Thyroid gland (tissue), 4 donors: Measurements from ENCODE around the gene REXO1. TPM values are rescaled to one million over a fixed set of nuclear protein-coding genes. Genes with fewer than 3 reads are reported as not detected.
"Not testable (repeated sequence)": the region's sequence is repeated elsewhere in the genome, so short reads cannot be mapped to it uniquely, and the experiment has no call there.

Experiments
- DNase-seq, 2 donors: peaks; one replicate each; pipeline ENCODE4 v3.0.0-alpha.2; 2019
- H3K27ac ChIP-seq, 3 donors: fragments of 200-600 bp; sonication (generic); 1 replicate in 2 of 3; 2 replicates in 1 of 3; pipeline ENCODE4 v1.5.1; 2016 to 2019; ENCODE audit warnings: mild to moderate bottlenecking in 1 of 3, moderate library complexity in 1 of 3
- H3K27me3 ChIP-seq: fragments of 200-600 bp; sonication (generic); one replicate; pipeline ENCODE4 v1.5.1; 2019
- H3K36me3 ChIP-seq, 2 donors: fragments of 200-600 bp; sonication (generic); one replicate each; pipeline ENCODE4 v1.5.1; 2016 to 2019
- H3K4me1 ChIP-seq, 2 donors: fragments of 200-600 bp; sonication (generic); one replicate each; pipeline ENCODE4 v1.5.1; 2017 to 2019
- H3K4me3 ChIP-seq, 3 donors: fragments of 200-600 bp; sonication (generic); replicated peaks in 1 of 3; 1 replicate in 2 of 3; 2 replicates in 1 of 3; pipeline ENCODE4 v1.5.1; 2016; ENCODE audit warnings: mild to moderate bottlenecking in 1 of 3
- H3K9me3 ChIP-seq: fragments of 200-600 bp; sonication (generic); one replicate; pipeline ENCODE4 v1.5.1; 2017
- POLR2A ChIP-seq, 2 donors: fragments of 450-650 bp; IDR thresholded peaks; one replicate each; pipeline ENCODE4 v1.6.1; 2017; ENCODE audit warnings: antibody characterized with exemption in 2 of 2, mild to moderate bottlenecking in 2 of 2, moderate library complexity in 1 of 2
- WGBS, 2 donors: methylation state at CpG; one replicate each; pipeline ENCODE4 v1.1.5; 2017; 5-methylcytosine and 5-hydroxymethylcytosine counted together
- intact Hi-C: fragments of 100-400 bp; cut with DNase I; formaldehyde crosslinking; loops from one replicate; pipeline ENCODE4 v1.15.1; 2023
- total RNA-seq, 4 donors: library from RNA; depleted of rRNA; stranded (reverse); fragments of >200 nt; gene quantifications; one replicate each; pipeline ENCODE4 v1.2.3, GENCODE V29; 2016
- TF ChIP-seq, protein P1 (sequence below), 6 experiments: fragments of 200-600 bp in 3 of 6; fragments of 450-650 bp in 3 of 6; sonication (generic) in 3 of 6; IDR thresholded peaks; one replicate each; pipeline ENCODE4 v1.5.1; 2016 to 2019; ENCODE audit warnings: antibody characterized with exemption in 6 of 6, mild to moderate bottlenecking in 2 of 6, inconsistent platforms in 1 of 6, moderate library complexity in 1 of 6

Gene REXO1
- total RNA-seq, 4 donors from 2014 or later, result 14.0 to 21.8 (median 17.2) TPM

DNA sequence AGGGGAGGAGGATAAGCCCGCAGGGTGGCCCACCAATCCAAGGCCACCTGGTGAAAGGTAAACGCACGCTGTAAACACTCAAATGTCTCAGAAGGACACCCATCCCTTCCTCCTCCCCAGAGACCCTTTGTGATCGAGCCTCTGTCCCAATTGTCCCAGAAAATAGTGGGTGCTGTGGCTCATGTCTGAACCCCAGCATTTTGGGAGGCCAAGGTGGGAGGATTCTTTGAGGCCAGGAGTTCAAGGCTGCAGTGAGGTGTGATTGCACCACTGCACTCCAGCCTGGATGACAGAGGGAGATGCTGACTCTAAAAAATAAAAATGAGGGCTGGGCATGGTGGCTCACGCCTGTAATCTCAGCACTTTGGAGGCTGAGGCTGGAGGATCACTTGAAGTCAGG, 40.1 kb upstream of the REXO1 start:
- WGBS, 2 donors, result 77 to 94% methylated on average over 2 to 4 of the region's 5 CpGs
- no peaks in the 10 kb centered on the region for H3K36me3 ChIP-seq
- peaks cover 10 to 12% of the 10 kb centered on the region in 2 donors for H3K4me1 ChIP-seq
- DNase-seq, result no peak
- no peak overlapping the region for H3K27ac ChIP-seq
- H3K9me3 ChIP-seq, result no peaks in the 10 kb centered on the region
- intact Hi-C loops, result no loop called here
- no peak overlapping the region for H3K4me3 ChIP-seq
- H3K27me3 ChIP-seq, result no peaks in the 10 kb centered on the region
- no peak for TF ChIP-seq POLR2A (IDR thresholded peaks at IDR 0.05)
- TF ChIP-seq, protein P1, sequence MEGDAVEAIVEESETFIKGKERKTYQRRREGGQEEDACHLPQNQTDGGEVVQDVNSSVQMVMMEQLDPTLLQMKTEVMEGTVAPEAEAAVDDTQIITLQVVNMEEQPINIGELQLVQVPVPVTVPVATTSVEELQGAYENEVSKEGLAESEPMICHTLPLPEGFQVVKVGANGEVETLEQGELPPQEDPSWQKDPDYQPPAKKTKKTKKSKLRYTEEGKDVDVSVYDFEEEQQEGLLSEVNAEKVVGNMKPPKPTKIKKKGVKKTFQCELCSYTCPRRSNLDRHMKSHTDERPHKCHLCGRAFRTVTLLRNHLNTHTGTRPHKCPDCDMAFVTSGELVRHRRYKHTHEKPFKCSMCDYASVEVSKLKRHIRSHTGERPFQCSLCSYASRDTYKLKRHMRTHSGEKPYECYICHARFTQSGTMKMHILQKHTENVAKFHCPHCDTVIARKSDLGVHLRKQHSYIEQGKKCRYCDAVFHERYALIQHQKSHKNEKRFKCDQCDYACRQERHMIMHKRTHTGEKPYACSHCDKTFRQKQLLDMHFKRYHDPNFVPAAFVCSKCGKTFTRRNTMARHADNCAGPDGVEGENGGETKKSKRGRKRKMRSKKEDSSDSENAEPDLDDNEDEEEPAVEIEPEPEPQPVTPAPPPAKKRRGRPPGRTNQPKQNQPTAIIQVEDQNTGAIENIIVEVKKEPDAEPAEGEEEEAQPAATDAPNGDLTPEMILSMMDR (IDR thresholded peaks at IDR 0.05), result no peak

DNA sequence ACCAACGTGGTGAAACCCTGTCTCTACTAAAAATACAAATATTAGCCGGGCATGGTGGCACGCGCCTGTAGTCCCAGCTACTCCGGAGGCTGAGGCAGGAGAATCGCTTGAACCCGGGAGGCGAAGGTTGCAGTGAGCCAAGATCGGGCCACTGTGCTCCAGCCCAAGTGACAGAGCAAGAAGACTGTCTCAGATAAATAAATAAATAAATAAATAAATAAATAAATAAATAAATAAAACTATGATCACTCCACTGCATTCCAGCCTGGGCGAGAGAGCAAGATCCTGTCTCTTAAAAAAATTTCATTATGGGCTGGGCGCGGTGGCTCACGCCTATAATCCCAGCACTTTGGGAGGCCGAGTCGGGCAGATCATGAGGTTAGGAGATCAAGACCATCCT, 38.1 kb upstream of the REXO1 start:
- WGBS, 2 donors, result 94 to 95% methylated on average over 15 of the region's 15 CpGs
- H3K36me3 ChIP-seq, intact Hi-C loops, H3K27ac ChIP-seq, H3K4me3 ChIP-seq, H3K9me3 ChIP-seq, H3K27me3 ChIP-seq, DNase-seq: not testable (repeated sequence)
- peaks cover 10 to 20% of the 10 kb centered on the region in 2 donors for H3K4me1 ChIP-seq

DNA sequence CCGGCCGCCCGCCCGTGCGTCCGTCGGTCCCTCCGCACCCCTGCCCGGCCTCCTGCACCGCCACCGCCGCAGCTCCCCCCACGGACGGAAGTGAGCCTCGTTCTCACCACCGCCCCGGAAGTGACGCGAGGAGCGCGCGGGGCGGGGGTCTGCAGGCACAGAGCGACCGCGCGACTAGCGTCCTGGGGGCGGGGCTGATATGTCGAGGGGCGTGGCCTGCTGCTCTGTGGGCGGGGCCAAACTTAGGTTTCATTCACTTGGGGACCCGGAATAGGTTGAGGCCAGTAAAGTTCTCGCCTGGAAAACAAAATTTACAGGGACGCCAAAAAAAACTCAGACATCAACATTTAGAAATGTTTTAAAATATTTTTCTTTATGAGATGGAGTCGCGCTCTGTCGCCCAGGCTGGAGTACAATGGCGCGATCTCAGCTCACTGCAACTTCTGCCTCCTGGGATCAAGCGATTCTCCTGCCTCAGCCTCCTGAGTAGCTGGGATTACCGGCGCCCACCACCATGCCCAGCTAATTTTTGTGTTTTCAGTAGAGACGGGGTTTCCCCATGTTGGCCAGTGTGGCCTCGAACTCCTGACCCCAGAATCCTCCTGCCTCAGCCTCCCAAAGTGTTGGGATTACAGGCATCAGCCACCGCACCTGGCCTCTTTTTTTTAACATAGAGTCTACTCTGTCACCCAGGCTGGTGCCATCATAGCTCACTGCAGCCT, 37.3 kb upstream of the REXO1 start, which contains the start of gene ABHD17A:
Gene ABHD17A (minus strand): TSS at position 99 of the 722 bp plus-strand sequence. CDS start 3,930 bp downstream, outside the sequence.
- H3K36me3 ChIP-seq, intact Hi-C loops, H3K9me3 ChIP-seq, H3K27me3 ChIP-seq: not testable (repeated sequence)
- Histone ChIP-seq H3K4me1 (peaks cover 10 to 20% of the 10 kb centered on the region in 2 donors), H3K4me3 (peak within 1 kb of the TSS; percentile 68 to 81 (median 71)), H3K27ac (peak within 1 kb of the TSS; percentile 44 to 82 (median 66))
- 25 to 51% methylated on average over 18 to 36 of the region's 46 CpGs for WGBS, 2 donors
- peak in 1 of 2 donors; percentile 82 for TF ChIP-seq POLR2A (IDR thresholded peaks at IDR 0.05)
- peak; percentile 92 to 93 for DNase-seq

DNA sequence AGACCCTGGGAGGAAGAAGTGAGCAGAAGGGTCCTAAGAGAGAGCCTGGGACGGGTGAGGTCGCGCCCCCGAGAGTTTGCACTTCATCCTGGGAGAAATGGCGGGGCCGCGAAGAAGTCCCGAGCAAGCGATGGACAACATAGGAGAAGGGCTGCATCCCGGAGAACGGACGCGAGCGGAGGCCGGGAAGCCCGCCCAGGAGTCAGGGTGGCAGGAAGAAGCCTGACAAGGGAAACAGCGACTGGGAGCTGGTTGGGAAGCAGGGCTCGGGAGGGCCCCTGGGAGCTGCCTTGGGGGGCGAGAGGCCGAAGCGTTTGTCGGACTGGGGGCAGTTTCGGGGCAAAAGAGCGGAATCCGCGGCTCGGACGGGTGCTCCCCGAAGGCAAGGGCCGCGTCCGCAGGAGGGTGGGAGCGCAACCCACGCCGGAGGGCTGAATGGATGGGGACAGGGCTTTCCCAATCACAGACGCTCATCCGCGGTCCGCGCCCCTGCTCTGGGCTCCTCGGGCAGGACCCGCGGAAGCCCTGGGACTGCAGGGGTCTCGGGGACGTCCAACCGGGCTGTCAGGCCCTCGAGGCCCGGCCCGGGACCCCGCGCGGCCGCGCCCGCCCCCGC, 36.5 kb upstream of the REXO1 start:
- Histone ChIP-seq H3K9me3 (no peaks in the 10 kb centered on the region), H3K27ac (peak overlapping the region; percentile 44 to 82 (median 66)), H3K4me3 (peak overlapping the region; percentile 68 to 81 (median 71)), H3K27me3 (no peaks in the 10 kb centered on the region), H3K36me3 (no peaks in the 10 kb centered on the region), H3K4me1 (peaks cover 10 to 20% of the 10 kb centered on the region in 2 donors)
- TF ChIP-seq, protein P1 (IDR thresholded peaks at IDR 0.05), result no peak
- TF ChIP-seq POLR2A (IDR thresholded peaks at IDR 0.05), result no peak
- intact Hi-C loops, result no loop called here
- 0 to 1% methylated on average over 15 to 31 of the region's 56 CpGs for WGBS, 2 donors
- DNase-seq, result no peak

DNA sequence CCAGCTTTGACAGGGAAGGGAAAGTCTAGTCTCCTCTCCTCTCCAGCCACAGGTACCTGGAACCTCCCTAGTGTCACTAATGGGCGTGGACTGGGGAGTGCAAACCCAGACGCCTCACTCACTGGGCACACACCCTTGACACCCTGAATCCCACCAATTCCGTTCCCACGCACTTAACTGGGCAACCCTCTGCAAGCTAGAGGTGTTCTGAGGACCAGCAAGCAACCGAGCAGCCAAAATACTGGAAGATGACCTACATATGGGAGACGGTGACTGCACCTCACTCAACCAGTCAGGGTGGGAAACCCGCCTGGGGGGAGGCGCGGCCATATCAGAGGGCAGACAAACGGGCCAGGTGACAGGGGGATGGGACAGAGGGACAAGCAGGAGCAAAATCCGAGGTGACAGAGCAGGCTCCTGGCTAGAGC, 36.0 kb upstream of the REXO1 start:
- Histone ChIP-seq H3K27me3 (no peaks in the 10 kb centered on the region), H3K36me3 (no peaks in the 10 kb centered on the region), H3K27ac (peak overlapping the region in 2 of 3 donors; percentile 66 to 82), H3K4me3 (peak overlapping the region; percentile 68 to 81 (median 71)), H3K9me3 (no peaks in the 10 kb centered on the region), H3K4me1 (peaks cover 10 to 20% of the 10 kb centered on the region in 2 donors)
- WGBS, 2 donors, result 5% methylated on average over 11 of the region's 11 CpGs
- intact Hi-C loops, result no loop called here
- TF ChIP-seq POLR2A (IDR thresholded peaks at IDR 0.05), result no peak
- TF ChIP-seq, protein P1 (IDR thresholded peaks at IDR 0.05), result no peak
- no peak for DNase-seq

DNA sequence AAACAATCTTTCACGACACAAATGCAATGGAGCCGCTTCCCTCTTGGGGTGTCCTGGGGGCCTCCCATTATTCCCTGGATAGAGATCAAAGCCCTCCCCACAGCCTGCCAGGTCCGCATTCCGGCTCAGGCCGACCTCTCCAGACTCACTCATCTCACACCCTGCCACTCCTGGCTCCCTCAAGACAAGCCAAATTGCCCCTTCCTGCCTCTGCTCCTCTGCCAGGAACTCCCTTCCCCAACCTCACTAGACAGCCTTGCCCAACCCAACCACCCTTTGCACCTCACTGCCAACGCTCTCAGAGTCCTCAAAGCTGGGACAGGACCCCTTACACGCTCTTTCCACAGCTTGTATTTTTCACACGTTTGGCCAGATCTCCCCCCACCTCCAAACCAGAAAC, 35.5 kb upstream of the REXO1 start:
- no peak for TF ChIP-seq POLR2A (IDR thresholded peaks at IDR 0.05)
- TF ChIP-seq, protein P1 (IDR thresholded peaks at IDR 0.05), result no peak
- no peak for DNase-seq
- Histone ChIP-seq H3K4me1 (peaks cover 10 to 20% of the 10 kb centered on the region in 2 donors), H3K27ac (peak overlapping the region in 2 of 3 donors; percentile 66 to 82), H3K9me3 (no peaks in the 10 kb centered on the region), H3K27me3 (no peaks in the 10 kb centered on the region), H3K36me3 (no peaks in the 10 kb centered on the region), H3K4me3 (peak overlapping the region in 1 of 3 donors; percentile 81)
- 31 to 44% methylated on average over 8 of the region's 8 CpGs for WGBS, 2 donors
- intact Hi-C loops, result no loop called here
